ENCODE measurements around the gene TOB2.

The TOB2 gene

DNA sequence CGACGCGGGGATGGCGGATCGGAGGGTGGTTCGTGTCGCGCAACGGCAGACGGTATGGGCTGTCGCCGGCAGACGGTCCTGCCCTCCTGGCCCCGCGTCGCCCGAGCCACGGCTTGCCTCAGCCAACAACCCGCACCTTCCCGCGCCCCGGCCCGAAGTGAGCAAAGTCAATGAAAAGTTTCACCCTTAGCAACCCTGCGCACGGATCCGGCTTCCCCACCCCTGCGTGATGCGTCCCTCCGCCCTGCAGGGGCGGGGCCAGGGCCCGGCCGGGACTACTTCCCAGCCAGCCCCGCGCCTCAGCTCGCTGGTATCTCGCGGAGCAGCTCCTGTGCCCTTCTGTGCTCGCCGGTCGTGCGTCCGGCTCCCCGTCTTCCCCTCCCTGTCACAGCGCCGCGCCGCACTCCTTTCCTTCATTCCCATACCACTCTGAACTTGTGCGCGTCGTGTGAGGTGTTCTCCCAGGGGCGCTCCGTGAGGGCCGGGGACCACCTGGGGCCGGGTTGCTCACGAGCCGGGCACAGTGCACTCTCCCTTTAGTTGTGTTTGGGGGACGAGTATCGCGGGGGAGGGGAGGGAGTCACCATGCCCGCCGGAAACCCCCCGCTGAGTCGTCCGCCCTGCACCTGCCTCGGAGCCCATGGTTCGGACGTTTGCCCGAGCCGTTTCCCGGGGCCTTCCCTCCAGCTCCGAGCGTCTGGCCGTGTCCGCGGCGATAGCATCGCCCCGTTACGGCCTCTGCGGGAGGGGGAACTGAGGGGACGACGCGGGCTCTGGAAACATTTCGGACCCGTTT is at the start of gene TOB2:
Gene TOB2 (minus strand): TSS at position 163 of the 796 bp plus-strand sequence. CDS start 9,456 bp downstream, outside the sequence.
- DNase-seq (ENCODE audit: low spot score) = peak; percentile 92

- no peak for DNase-seq (ENCODE audit: low spot score)
Measured at GRCh38 chr22:41491374-41492100, 44.9 kb upstream of the TOB2 start.

DNA sequence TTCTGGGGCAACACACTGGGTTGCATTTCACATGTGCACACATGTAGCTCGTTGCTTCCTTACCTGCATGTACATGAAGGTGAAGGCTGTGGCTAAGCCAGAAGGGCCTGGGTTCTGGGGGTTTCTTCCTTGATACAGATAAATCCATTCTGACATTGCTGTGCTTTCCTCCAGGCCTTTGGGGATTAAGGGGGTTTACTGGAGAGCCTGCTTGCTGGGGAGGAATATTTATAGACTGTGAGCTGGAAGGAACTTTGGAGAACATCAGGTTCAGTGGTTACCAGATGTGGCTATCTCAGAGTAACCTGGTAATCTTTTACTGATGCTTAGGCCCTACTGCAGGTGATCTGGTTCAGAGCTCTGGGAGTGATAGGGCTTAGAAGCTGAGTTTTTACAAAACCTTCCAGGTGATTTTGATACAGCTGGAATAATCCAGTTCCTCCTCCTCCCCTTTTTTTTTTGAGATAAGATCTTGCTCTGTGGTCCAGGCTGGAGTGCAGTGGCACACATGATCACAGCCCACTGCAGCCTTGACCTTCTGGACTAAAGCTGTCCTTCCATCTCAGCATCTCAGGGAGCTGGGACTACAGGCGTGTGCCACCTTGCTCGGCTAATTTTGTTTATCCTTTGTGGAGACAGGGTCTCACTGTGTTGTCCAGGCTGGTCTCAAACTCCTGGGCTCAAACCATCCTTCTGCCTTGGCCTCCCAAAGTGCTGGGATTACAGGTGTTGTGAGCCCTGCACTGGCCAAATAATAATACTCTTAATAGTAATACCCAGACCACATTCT is 42.2 kb upstream of the TOB2 start:
- DNase-seq (ENCODE audit: low spot score) = no peak

- DNase-seq (ENCODE audit: low spot score) = no peak
Measured at GRCh38 chr22:41488076-41488475, 41.5 kb upstream of the TOB2 start.

DNA sequence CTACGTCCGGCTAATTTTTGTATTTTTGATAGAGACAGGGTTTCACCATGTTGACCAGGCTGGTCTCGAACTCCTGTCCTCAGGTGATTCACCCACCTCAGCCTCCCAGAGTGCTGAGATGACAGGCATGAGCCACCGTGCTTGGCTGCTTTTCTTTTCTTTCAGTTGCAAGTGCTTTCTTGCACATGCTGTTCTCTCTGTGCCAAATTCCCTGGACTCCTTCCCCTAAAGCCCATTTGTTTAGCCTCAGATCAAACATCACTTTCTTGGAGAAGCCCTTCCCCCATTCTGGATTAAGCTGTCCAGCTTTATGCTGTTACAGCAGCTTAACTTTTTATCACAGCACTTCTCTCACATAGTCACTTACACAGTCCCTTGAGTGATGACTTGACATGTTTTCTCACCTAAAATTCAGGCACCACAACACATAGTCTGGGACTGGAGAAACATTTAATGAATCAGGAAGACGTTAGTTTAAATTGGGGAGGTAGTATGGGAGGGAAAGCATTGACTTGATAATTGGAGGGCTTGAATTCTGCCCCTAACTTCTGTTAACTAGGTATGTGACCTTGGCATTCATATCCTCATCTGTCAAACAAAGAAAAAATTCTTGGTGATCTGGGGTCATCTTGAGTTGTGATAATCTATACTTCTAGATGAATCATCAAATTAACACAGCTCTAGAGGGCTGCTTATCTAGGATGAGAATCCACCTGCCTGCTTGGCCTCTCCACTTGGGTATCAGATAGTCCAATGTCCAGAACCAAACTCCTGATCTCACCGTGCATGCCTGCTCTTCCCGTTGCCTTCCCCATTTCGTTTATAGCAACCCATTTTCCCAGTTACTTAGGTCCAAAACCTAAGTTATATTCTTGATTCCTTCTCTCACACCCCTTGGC is 40.7 kb upstream of the TOB2 start:
- DNase-seq (ENCODE audit: low spot score) = no peak

- no peak for DNase-seq (ENCODE audit: low spot score)
Measured at GRCh38 chr22:41485033-41485432, 38.4 kb upstream of the TOB2 start.

- DNase-seq (ENCODE audit: low spot score) = no peak
Measured at GRCh38 chr22:41482319-41482935, 35.8 kb upstream of the TOB2 start.

GRCh38 chr22:41481925-41482318 is 35.3 kb upstream of the TOB2 start:
- DNase-seq (ENCODE audit: low spot score) = no peak

GRCh38 chr22:41481131-41481830 is 34.7 kb upstream of the TOB2 start:
- no peak for DNase-seq (ENCODE audit: low spot score)

DNA sequence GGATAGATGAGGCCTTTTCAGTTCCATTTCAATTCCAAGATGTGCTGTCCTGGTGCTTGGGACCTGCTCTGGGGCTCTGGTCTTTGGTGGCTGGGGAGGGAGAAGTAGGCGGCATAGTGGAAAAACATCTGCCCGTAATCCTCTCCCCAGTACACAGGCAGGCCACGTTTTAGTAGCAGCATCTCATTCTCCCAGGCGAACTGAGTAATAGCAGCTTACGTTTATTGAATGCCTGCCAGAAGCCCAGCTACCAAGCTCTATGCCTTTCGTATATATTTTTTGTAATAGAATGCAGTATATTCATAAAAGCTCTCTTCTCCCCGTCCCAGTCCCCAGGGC is 33.8 kb upstream of the TOB2 start:
- no peak for DNase-seq (ENCODE audit: low spot score)

GRCh38 chr22:41479671-41480396 is 33.2 kb upstream of the TOB2 start:
- DNase-seq (ENCODE audit: low spot score) = no peak

DNA sequence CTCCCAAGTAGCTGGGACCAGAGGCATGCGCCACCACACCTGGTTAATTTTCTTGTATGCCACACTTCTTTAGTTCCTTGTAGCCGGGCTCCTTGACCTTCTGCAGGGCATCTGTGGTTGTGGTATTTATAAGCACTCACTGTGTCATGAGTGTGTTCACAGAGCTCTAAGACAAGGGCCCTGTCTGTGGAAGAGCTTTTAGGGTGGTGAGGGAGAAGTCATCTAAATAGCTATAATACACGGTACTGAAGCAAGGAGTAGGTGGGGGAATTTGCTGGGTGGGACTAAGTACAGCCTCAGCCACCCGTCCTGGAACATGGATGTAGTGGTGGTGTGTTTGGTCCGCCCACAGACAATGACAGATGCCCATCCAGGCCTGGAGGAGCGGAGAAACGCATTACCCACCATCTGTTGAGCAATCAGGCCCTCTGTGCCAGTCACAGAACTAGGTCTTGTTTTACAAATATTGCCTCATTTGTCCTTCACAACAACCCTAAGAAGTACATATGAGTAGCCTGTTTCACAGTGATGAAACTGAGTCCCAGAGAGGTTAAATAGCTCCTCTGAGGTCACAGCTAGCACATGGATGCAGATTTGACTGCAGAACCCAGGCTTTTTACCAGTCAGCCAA is 32.4 kb upstream of the TOB2 start:
- no peak for DNase-seq (ENCODE audit: low spot score)

DNA sequence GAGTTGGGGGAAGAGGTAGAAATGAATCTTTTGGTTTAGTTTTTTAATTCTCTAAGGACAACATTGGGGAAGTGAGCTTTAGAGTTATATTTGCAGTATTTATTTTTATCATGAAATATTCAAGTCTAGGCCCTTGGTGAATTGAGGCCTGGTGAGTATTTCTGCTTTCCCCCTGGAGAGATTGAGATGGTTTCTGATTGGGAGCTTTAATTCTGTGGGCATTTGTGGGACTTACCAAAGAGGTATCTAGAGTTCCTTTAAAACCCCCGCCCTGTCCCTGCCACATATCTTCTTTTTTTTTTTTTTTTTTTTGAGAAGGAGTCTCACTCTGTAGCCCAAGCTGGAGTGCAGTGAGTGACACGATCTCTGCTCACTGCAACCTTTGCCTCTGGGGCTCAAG is 31.9 kb upstream of the TOB2 start:
- no peak for DNase-seq (ENCODE audit: low spot score)

DNA sequence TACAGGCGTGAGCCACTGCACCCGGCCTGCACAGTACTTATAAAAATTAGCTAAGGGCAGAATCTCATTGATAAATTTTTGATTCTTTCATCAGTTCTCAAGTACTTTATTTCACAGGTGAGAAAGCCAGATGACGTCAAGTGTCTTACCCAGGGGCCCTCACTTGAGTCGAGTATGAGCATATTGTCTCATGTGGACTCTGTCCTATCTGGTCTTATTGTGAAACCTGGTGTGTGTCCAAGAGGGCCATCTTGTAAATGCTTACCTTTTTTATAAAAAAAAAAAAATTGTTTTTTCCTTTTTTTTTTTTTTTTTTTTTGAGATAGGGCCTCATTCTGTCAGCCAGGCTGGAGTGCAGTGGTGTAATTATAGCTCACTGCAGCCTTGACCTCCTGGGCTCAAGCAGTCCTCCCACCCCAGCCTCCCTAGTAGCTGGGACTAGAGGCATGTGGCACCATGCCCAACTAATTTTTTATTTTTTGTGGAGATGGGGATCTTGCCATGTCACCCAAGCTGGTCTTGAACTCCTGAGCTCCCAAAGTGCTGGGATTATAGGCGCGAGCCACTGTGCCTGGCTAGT is 28.4 kb upstream of the TOB2 start:
- no peak for DNase-seq (ENCODE audit: low spot score)

- no peak for DNase-seq (ENCODE audit: low spot score)
Measured at GRCh38 chr22:41471568-41471967, 25.0 kb upstream of the TOB2 start.

- no peak for DNase-seq (ENCODE audit: low spot score)
Measured at GRCh38 chr22:41470886-41471285, 24.3 kb upstream of the TOB2 start.

GRCh38 chr22:41469218-41469851 is 22.7 kb upstream of the TOB2 start:
- peak; percentile 2 for DNase-seq (ENCODE audit: low spot score)

DNA sequence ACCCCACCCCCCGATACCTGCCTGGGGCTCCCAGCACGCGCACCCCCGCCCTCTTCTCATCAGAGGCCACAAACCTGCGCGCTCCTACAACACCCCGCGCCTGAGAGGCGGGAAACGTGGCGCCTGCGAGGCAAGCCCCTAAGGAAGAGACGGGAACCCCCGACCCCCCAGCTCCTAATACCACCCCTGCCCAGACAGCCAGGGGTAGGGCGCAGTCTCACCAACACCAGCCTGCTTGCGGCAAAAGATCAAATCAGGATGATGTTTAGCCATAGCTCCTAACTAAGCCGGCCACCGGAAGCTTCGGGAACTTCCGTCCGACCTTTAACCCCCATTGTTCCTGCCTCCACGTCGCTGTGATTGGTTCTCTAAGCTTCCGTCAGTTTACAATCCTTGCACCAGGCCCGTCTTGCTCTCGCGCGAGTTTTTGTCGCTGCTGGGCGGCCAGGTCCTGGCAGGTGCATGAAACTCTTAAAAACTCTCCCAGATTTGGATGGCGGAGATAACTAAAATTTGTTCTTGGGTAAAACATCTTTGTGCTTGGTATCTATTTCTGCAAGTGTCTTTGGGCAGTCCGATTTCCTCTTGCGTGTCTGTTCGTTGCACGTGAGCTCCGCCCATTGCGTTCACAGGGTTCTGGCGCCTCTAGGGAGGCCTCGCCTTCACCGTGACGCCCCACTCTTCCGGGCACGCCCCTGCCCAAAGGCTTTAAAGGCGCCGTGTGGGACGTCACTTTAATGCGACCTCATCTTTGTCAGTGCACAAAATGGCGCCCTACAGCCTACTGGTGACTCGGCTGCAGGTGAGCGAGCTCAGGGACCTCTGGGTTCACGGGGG is 22.0 kb upstream of the TOB2 start, which contains the start of the genes ACO2 and PHF5A:
Gene ACO2 (plus strand): TSS at position 737 of the 837 bp plus-strand sequence. CDS start 30 bp downstream, at position 767.
Gene PHF5A (minus strand): TSS at position 312 of the 837 bp plus-strand sequence. CDS start 39 bp downstream, at position 273.
- DNase-seq (ENCODE audit: low spot score) = peak; percentile 95
